SKM-1 treated with dmso at 0.1 percent for 144 hours (cell line): ENCODE results near the gene C18orf32.
A peak's percentile ranks its signal among the peaks of the same experiment; 100 is the strongest.
"Not testable (repeated sequence)": the region's sequence is repeated elsewhere in the genome, so short reads cannot be mapped to it uniquely, and the experiment has no call there.

ENCODE experiments used
- DNase-seq: peaks from one replicate; lab custom pipeline; 2025; ENCODE audit not compliant: unreplicated experiment; lab: John Stamatoyannopoulos, UW

Gene C18orf32

GRCh38 chr18:49503931-49504330 is 16.9 kb upstream of the C18orf32 start:
- DNase-seq, result no peak

GRCh38 chr18:49500201-49500921 is 13.3 kb upstream of the C18orf32 start:
- DNase-seq, result no peak

DNA sequence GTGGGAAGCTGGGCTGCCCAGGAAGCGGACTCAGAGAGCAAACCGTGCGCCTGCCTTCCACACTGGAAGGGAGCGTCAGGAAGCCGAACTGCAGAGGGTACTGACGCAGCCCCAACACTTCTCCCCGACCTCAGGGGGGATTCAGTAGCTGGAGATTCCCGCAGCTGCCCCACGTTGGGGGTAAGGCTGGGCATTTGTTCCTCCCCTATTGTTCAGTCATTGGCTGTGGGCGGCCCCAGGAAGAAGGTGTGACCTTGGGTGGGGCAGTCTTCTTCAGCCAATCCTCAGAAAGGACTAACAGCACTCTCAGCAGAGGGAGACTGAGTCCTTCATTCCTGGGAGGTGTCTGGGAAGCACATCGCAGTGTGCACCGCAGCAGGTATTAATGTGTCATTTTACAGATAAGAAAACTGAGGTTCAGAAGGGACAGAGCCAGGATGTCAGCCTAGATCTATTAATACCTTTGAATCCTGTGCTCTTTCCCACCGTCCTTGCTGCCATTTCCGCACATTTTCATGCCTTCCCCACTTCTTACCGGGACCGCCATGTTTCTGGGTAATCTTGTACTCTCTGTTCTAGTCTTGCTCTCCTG is 12.1 kb upstream of the C18orf32 start:
- no peak for DNase-seq

- no peak for DNase-seq
Measured at GRCh38 chr18:49495480-49495879, 8.4 kb upstream of the C18orf32 start.

DNA sequence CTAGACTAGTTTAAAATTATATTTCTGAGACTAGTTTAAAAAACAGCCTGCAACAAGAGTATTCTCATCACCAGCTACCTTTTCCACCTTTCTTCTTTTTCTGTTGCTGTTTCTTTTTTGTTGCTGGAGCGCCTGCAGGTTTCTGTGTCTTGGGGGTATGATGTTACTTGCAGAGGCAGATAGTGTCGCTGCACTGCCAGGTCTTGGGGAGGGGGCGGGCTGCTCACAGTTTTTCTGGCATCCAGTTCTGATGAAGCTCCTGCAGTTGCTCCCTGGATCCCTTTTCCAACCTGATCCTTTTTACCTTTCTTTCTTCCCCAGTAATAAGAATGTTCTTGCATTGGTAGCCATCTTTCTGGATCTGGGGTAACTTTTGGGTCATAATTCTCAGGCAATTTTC is 8.0 kb upstream of the C18orf32 start:
- DNase-seq, result no peak

- no peak for DNase-seq
Measured at GRCh38 chr18:49494660-49495059, 7.6 kb upstream of the C18orf32 start.

DNA sequence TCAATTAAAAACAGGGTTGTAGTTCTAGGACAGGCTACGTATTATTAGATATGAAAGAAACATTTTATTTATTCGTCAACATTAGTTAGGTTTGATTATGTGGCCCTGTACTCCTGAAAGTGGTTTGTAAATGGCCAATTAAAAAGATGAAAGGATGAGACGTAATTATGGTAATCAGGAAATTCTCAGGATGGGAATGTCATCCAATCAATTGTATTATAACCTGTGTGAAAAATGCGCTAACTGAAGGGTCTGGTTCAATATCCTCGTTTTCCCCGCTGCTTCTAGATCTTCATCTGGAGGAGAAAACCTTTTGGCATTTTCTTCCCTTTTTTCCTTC is 5.6 kb upstream of the C18orf32 start:
- DNase-seq, result no peak

GRCh38 chr18:49491857-49492693 is 5.0 kb upstream of the C18orf32 start, which contains the start of gene RPL17:
Gene RPL17, minus strand, starts transcription at chr18:49492465.
- DNase-seq, result peak; percentile 99

DNA sequence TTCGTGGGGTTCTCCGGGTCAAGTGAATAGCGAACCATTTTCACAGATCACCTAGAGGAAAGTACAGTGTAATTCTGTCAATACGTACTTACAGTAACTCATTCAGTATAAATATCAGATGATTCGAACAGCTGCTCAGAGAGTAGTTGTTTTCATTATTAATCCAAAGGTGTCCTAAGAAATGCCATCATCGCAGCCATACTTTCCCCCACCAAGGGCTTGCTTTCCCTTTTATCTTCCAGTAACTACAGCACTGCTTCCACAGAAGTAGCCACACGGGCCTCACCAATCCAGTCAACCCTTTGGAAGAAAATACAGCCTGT is 4.5 kb upstream of the C18orf32 start:
- no peak for DNase-seq

DNA sequence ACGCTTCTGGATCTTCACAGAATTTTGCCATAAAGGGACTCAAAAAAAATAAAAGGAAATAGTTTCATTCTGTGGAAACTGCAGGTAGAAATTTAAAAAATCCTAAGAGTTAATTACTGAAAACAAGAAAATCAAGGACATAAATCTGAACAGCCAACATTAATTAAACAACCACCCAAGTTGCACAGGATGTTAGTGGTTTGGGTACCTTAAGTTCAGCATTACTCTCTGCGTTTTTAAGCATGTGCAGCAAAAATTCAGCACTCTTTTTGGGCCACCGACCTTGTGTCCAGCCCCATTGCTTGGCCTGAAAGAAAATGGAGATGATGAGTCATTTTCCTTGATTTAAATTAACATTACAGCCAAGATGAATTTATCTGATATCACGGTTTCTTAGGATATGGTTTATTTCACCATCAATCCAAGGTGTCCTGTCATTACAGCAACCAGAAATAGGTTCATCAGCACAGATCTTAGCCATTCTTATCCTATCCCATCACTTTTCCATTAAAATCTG is 3.3 kb upstream of the C18orf32 start:
- no peak for DNase-seq

- no peak for DNase-seq
Measured at GRCh38 chr18:49487711-49488310, 777 bp upstream of the C18orf32 start.

GRCh38 chr18:49486606-49486952 is 455 bp downstream of the C18orf32 start:
- DNase-seq, result peak; percentile 53

GRCh38 chr18:49486134-49486533 is 900 bp downstream of the C18orf32 start:
- no peak for DNase-seq

DNA sequence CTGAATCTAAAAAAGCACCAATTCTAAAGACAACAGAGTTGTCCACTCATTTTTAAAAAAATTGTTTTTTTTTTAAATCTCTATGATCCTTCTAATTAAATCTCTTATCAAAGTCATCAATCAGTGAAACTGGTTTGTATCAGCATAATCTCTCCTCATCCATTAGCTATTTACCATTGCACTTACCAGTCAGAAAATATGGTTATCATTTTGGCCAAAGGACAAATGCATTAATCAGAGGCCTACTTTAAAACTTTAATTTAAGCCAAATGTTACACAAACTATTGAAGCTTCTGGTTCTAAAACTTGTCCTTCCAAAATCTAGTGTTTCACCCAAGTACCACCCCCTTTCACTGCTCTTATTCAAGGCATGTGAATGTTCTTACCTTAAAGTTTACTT is 3.8 kb downstream of the C18orf32 start:
- DNase-seq, result no peak

DNA sequence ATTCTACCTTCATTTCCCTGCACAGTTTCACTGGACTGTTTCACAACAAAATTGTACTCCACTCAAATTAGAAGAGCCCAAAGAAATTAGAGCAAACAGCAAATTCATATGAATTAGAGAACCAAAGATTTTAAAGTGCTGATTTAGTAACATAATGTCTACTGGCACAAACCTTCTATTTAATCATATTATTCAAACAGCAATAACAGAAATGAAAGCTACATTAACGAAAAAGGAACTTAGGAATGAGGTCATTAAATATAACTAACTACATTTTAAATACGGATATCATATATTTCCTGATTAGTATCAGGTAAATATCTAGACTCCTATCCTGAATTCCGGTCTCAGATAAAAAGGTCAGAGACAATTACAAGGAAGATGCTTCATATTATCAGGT is 5.1 kb downstream of the C18orf32 start:
- DNase-seq, result no peak

GRCh38 chr18:49481317-49481716 is 5.7 kb downstream of the C18orf32 start:
- DNase-seq, result no peak

GRCh38 chr18:49479381-49480137 is 7.5 kb downstream of the C18orf32 start:
- DNase-seq, result no peak

- DNase-seq, result peak; percentile 76
Measured at GRCh38 chr18:49476664-49477411, 10.2 kb downstream of the C18orf32 start.

DNA sequence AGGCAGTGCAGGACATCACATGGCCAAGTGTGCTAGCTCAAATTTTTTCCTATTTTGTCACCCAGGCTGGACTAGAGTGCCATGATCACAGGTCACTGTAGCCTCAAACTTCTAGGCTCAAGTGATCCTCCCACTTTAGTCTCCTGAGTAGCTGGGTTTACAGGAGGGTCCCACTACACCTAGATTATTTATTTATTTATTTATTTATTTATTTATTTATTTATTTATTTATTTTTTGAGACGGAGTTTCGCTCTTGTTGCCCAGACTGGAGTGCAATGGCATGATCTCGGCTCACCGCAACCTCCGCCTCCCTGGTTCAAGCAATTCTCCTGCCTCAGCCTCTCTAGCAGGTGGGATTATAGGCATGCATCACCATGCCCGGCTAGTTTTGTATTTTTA is 12.1 kb downstream of the C18orf32 start:
- DNase-seq, result not testable (repeated sequence)

GRCh38 chr18:49473721-49474120 is 13.3 kb downstream of the C18orf32 start:
- DNase-seq, result no peak
